Psoas muscle (tissue), 8 donors: Measurements from ENCODE around the gene PBX1. TPM values are rescaled to one million over a fixed set of nuclear protein-coding genes. Genes with fewer than 3 reads are reported as not detected.
A peak's percentile ranks its signal among the peaks of the same experiment; 100 is the strongest.

ENCODE experiments used
- ATAC-seq, 4 donors: fragments of 200-7000 bp; cut with Tn5 transposase; one replicate each; pipeline ENCODE4 v1.9.1; 2020; ENCODE audit warnings: moderate library complexity in 3 of 4, mild to moderate bottlenecking in 2 of 4
- DNase-seq, 2 donors: peaks; one replicate each; pipeline ENCODE4 v3.0.0-alpha.2; 2020
- H3K27ac ChIP-seq: fragments of 200-600 bp; one replicate; pipeline ENCODE4 v1.8.0; 2022
- H3K27me3 ChIP-seq, 3 donors: fragments of 200-600 bp in 1 of 3; one replicate each; pipeline versions ENCODE4 v1.6.1 to v1.8.0; 2013 to 2022; ENCODE audit warnings: low read length in 2 of 3, mild to moderate bottlenecking in 2 of 3, moderate library complexity in 1 of 3; ENCODE audit not compliant: insufficient read depth in 3 of 3
- H3K36me3 ChIP-seq, 2 donors: fragments of 200-600 bp in 1 of 2; one replicate each; pipeline versions ENCODE4 v1.6.1 to v1.8.0; 2013 to 2022; ENCODE audit warnings: low read depth in 1 of 2, mild to moderate bottlenecking in 1 of 2, moderate library complexity in 1 of 2; ENCODE audit not compliant: insufficient read depth in 1 of 2
- H3K4me1 ChIP-seq: fragments of 200-600 bp; one replicate; pipeline ENCODE4 v1.8.0; 2022
- H3K4me3 ChIP-seq: fragments of 200-600 bp; one replicate; pipeline ENCODE4 v1.8.0; 2022; ENCODE audit warnings: mild to moderate bottlenecking
- H3K9me3 ChIP-seq: fragments of 200-600 bp; one replicate; pipeline ENCODE4 v1.8.0; 2022
- WGBS, 3 donors: extraction: QIAGEN DNeasy Blood & Tissue Kit; methylation state at CpG; one replicate each; pipeline versions ENCODE4 v1.1.6 to v1.1.7; 2013; 5-methylcytosine and 5-hydroxymethylcytosine counted together
- intact Hi-C, 2 donors: fragments of 100-400 bp; cut with DNase I; formaldehyde crosslinking; loops; one replicate each; pipeline versions ENCODE4 v1.11.0 to v1.14.2; 2022
- polyA plus RNA-seq, 3 donors: library from polyadenylated mRNA; stranded (reverse); fragments of 200-250 nt; gene quantifications; one replicate each; pipeline ENCODE4 v1.2.3, GENCODE V29; 2013
- total RNA-seq, 4 donors: library from RNA; stranded (reverse); fragmentation: NEBNext Ultra II Directional in 2 of 4; extraction: Animal tissue kit (Norgen Biotek cat#: 25700) in 2 of 4; gene quantifications; one replicate each; pipeline versions ENCODE4 v1.2.1 to v1.2.4, GENCODE V29; 2021 to 2023
- TF ChIP-seq, protein P1 (sequence below): fragments of 200-600 bp; IDR thresholded peaks from one replicate; pipeline ENCODE4 v1.8.0; 2022; ENCODE audit warnings: antibody characterized with exemption
- donor health status: healthy with polysubstance abuse.
- donor health status: DM: no; HTN: no; CAD: no; lungs with moderate emphysema.
- donor health status: Bipolar disorder and iron deficiency.
- donor health status: healthy.
- donor health status: DM: yes; HTN: yes; CAD: no.
- donor health status: DM: no; HTN: no; CAD: no.
- donor health status: DM: no; HTN: no; CAD: no.
- donor health status: DM: yes; HTN: yes; CAD: no.

Gene PBX1
- total and polyA plus RNA-seq, 7 donors = 10.6 to 69.9 (median 59.3) TPM

DNA sequence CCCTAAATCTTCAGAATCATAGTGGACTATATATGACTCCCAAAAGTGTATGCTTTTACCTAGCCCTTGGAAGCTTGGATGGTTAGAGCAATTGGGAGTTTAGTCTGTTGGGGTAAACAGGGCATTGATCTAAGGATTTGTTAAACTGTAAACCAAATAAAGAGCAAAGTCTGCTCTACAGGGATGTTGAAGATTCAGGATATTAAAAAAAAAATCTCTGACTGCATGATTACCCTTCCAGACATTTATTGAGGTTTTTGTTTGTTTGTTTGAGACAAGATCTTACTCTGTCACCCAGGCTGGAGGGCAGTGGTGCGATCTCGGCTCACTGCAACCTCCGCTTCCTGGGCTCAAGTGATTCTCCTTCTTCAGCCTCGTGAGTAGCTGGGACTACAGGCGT lies 31.6 kb downstream of the PBX1 start:
- no peak for ATAC-seq
- peaks cover 4% of the 10 kb centered on the region for H3K4me1 ChIP-seq
- H3K27ac ChIP-seq = no peak overlapping the region
- 82 to 91% (median 84%) methylated on average over 5 of the region's 5 CpGs for WGBS, 3 donors
- no peaks in the 10 kb centered on the region for H3K9me3 ChIP-seq
- peaks cover 4 to 19% of the 10 kb centered on the region in 2 donors for H3K36me3 ChIP-seq
- TF ChIP-seq, protein P1, sequence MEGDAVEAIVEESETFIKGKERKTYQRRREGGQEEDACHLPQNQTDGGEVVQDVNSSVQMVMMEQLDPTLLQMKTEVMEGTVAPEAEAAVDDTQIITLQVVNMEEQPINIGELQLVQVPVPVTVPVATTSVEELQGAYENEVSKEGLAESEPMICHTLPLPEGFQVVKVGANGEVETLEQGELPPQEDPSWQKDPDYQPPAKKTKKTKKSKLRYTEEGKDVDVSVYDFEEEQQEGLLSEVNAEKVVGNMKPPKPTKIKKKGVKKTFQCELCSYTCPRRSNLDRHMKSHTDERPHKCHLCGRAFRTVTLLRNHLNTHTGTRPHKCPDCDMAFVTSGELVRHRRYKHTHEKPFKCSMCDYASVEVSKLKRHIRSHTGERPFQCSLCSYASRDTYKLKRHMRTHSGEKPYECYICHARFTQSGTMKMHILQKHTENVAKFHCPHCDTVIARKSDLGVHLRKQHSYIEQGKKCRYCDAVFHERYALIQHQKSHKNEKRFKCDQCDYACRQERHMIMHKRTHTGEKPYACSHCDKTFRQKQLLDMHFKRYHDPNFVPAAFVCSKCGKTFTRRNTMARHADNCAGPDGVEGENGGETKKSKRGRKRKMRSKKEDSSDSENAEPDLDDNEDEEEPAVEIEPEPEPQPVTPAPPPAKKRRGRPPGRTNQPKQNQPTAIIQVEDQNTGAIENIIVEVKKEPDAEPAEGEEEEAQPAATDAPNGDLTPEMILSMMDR = no peak
- H3K27me3 ChIP-seq = no peaks in the 10 kb centered on the region
- no peak overlapping the region for H3K4me3 ChIP-seq
- intact Hi-C loops = no loop called here
- no peak for DNase-seq

DNA sequence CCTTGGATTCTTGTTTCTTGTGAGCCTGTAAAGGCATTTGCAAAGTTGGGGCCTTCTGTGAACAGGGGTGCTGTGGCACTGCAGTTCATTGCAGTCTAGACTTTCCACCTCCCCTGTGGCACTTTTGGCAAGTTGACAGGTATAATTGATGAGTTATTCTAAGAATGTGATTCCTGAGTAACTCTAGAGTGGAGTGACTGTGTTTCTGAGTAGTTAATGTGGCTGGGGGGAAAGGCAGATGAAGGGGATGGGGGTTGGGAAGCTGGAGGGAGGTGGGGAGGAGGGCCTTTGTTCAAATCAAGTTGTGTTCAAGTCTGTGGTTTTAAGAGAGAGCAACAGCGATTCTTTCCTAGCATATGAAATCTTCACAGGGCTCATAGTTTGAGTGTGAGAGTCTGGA lies 32.9 kb downstream of the PBX1 start:
- Histone ChIP-seq H3K27ac (no peak overlapping the region), H3K4me1 (peaks cover 4% of the 10 kb centered on the region), H3K36me3 (peaks cover 0 to 11% of the 10 kb centered on the region in 2 donors), H3K4me3 (no peak overlapping the region), H3K9me3 (no peaks in the 10 kb centered on the region), H3K27me3 (no peaks in the 10 kb centered on the region)
- DNase-seq (no peak), ATAC-seq (no peak)
- 68 to 84% (median 74%) methylated on average over 1 of the region's 1 CpG for WGBS, 3 donors
- TF ChIP-seq, protein P1 = no peak
- intact Hi-C loops = no loop called here

DNA sequence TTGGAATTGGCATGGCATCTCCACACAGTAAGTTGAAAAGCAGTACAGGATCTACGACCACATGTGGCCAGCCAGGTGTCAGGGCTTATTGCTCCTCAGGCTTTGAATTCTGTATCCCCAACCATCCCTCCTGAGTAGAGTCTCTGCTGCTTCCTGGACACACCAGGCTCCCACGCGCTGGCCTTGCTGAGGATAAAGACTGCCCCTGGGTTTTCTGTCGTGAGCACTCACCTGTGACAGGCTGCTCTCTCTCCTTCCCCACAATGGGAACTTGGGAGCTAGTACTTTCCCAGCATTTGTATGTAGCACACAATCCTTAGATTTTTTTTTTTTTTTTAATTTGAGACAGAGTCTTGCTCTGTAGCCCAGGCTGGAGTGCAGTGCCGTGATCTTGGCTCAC lies 33.6 kb downstream of the PBX1 start:
- intact Hi-C loops = no loop called here
- Histone ChIP-seq H3K9me3 (no peaks in the 10 kb centered on the region), H3K4me3 (no peak overlapping the region), H3K36me3 (peaks cover 0 to 16% of the 10 kb centered on the region in 2 donors), H3K4me1 (peaks cover 4% of the 10 kb centered on the region), H3K27ac (no peak overlapping the region), H3K27me3 (no peaks in the 10 kb centered on the region)
- ATAC-seq (peak in 1 of 4 donors; percentile 17), DNase-seq (no peak)
- WGBS, 3 donors = 94 to 96% (median 94%) methylated on average over 5 of the region's 5 CpGs
- TF ChIP-seq, protein P1 = no peak

DNA sequence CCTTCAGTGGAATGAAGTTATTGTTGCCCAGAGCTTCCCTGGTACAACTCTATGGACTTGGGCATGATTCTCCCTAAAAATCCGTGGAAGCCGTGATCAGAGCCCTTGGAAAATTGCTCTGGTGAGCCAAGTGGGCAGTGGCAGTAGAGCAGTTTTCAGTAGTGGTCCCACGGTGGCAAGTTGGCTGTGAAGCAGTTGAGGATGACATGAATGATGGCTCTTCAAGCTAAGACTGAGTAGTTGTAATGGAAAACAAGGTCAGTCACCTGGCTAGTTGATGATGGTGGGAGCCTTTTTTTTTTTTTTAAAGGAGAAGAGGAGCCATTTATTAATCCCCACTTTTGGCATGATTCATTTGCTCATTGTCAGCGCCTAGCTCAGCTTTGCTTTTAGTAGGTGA lies 36.2 kb downstream of the PBX1 start:
- WGBS, 3 donors = 45 to 51% (median 49%) methylated on average over 4 of the region's 4 CpGs
- H3K4me3 ChIP-seq = no peak overlapping the region
- no peaks in the 10 kb centered on the region for H3K9me3 ChIP-seq
- ATAC-seq = no peak
- peaks cover 2% of the 10 kb centered on the region for H3K4me1 ChIP-seq
- TF ChIP-seq, protein P1 = no peak
- no peaks in the 10 kb centered on the region for H3K27me3 ChIP-seq
- peaks cover 0 to 11% of the 10 kb centered on the region in 2 donors for H3K36me3 ChIP-seq
- DNase-seq = no peak
- no peak overlapping the region for H3K27ac ChIP-seq
- intact Hi-C loops = no loop called here

DNA sequence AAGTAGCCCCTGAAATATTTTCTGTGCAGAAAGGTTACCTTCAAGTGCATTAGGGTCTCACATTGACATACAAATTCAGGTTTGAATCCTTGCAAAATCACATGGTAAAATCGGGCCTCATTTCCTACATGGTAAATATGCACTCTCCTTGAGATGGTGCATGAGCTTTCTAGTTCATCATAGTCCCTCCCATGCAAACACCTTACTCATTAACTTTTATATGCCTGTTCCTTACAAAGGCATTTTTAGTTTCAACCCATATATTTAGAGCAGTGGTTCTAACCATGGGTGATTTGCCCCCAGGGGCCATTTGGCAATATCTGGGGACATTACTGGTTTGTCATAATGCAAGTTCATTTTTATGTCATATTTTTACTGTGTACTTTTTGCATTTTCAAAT lies 37.2 kb downstream of the PBX1 start:
- TF ChIP-seq, protein P1 = no peak
- DNase-seq (no peak), ATAC-seq (no peak)
- Histone ChIP-seq H3K27me3 (no peaks in the 10 kb centered on the region), H3K4me3 (no peak overlapping the region), H3K36me3 (peaks cover 0 to 11% of the 10 kb centered on the region in 2 donors), H3K27ac (no peak overlapping the region), H3K4me1 (peaks cover 2% of the 10 kb centered on the region), H3K9me3 (no peaks in the 10 kb centered on the region)
- intact Hi-C loops = no loop called here
- WGBS, 3 donors = 85 to 88% (median 86%) methylated on average over 1 of the region's 1 CpG
